ENCODE data around the gene SMOC2.

The SMOC2 gene

DNA sequence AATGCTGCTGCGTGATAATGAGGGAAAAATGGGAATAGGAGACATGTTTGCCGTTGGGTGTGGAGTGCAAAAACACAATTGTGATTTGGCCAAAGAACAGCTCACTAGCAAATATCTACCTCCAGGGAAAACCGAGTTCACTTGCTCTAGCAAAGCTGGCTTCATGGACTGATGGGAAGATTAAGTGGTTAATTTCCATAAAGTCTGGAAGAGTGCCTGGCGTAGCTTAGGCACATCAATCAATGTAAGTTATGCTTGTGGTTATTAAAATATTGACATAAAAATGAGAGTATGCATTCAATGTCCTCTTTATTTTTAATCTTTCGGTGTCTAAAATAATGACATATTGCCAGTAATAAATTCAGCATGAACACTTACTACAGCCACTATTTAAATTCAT lies 267.5 kb downstream of the SMOC2 start:
- DNase-seq (ENCODE audit: low read depth, low spot score), result no peak

- DNase-seq (ENCODE audit: low read depth, low spot score), result no peak
Measured at GRCh38 chr6:168708984-168709383, 268.0 kb downstream of the SMOC2 start.

- DNase-seq (ENCODE audit: low read depth, low spot score), result no peak
Measured at GRCh38 chr6:168709390-168709789, 268.4 kb downstream of the SMOC2 start.

DNA sequence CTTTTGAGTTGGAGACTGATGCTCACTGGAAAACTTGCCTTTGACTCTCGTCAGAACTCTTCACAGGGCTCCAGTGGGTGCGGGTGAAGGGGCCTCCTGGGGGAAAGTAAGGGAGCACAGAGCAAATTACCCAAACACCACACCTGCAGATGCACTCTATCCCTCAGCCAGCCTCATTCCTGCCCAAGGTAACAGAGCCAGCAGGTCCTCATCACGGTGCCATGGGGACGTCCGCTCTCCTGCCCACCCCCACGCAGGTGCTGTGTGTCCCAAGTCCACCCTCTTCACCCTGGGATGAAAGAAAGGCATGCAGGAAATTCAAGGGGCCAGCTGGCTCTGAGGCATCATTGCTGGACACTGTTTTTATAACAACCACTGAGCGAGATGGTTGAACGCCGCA lies 269.0 kb downstream of the SMOC2 start:
- DNase-seq (ENCODE audit: low read depth, low spot score), result no peak

- no peak for DNase-seq (ENCODE audit: low read depth, low spot score)
Measured at GRCh38 chr6:168711049-168711640, 270.2 kb downstream of the SMOC2 start.

GRCh38 chr6:168711666-168712300 lies 270.8 kb downstream of the SMOC2 start:
- no peak for DNase-seq (ENCODE audit: low read depth, low spot score)

GRCh38 chr6:168712993-168713392 lies 272.0 kb downstream of the SMOC2 start:
- DNase-seq (ENCODE audit: low read depth, low spot score), result no peak

DNA sequence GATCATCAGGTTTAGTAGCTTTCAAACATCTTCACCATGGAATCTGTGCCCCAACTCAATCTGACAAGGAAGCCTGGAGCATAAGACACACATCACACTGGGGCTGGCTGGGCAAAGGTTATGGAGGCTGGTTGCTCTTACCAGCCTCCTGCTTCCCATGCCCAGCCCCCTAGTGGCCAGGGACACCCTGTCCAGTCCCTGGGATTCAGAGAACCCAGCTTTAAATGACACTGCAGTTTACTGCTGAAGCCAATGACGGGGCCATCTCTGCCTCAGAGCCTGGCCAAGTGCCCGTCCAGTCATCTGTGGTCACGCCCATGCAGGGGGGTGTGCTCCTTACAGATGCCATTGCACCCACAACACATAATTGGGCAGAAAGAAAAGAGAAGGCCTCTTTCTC lies 272.9 kb downstream of the SMOC2 start:
- DNase-seq (ENCODE audit: low read depth, low spot score), result no peak

- no peak for DNase-seq (ENCODE audit: low read depth, low spot score)
Measured at GRCh38 chr6:168714547-168715260, 273.7 kb downstream of the SMOC2 start.

GRCh38 chr6:168715643-168716481 lies 274.9 kb downstream of the SMOC2 start:
- no peak for DNase-seq (ENCODE audit: low read depth, low spot score)

- no peak for DNase-seq (ENCODE audit: low read depth, low spot score)
Measured at GRCh38 chr6:168716581-168716980, 275.6 kb downstream of the SMOC2 start.

- DNase-seq (ENCODE audit: low read depth, low spot score), result no peak
Measured at GRCh38 chr6:168717491-168717890, 276.5 kb downstream of the SMOC2 start.

All from brain pericyte (primary cell).